MM.1S (cell line): ENCODE results near the gene HNRNPC.

Source experiments
- EZH2 ChIP-seq: fragments of 300-600 bp; sonication (generic); optimal IDR thresholded peaks from 2 replicates; pipeline ENCODE3; 2017; ENCODE audit warnings: low read depth, mild to moderate bottlenecking, antibody characterized with exemption, low read length, mixed read lengths
- EZH2phosphoT487 ChIP-seq: fragments of 300-600 bp; sonication (generic); IDR thresholded peaks from 2 replicates; pipeline ENCODE4 v1.6.1; 2018; ENCODE audit warnings: antibody characterized with exemption, low read length
- TF ChIP-seq, protein P1 (sequence below): fragments of 300-600 bp; sonication (generic); IDR thresholded peaks from 2 replicates; pipeline ENCODE4 v1.5.1; 2016; ENCODE audit warnings: antibody characterized with exemption, low read length, mixed read lengths

DNA sequence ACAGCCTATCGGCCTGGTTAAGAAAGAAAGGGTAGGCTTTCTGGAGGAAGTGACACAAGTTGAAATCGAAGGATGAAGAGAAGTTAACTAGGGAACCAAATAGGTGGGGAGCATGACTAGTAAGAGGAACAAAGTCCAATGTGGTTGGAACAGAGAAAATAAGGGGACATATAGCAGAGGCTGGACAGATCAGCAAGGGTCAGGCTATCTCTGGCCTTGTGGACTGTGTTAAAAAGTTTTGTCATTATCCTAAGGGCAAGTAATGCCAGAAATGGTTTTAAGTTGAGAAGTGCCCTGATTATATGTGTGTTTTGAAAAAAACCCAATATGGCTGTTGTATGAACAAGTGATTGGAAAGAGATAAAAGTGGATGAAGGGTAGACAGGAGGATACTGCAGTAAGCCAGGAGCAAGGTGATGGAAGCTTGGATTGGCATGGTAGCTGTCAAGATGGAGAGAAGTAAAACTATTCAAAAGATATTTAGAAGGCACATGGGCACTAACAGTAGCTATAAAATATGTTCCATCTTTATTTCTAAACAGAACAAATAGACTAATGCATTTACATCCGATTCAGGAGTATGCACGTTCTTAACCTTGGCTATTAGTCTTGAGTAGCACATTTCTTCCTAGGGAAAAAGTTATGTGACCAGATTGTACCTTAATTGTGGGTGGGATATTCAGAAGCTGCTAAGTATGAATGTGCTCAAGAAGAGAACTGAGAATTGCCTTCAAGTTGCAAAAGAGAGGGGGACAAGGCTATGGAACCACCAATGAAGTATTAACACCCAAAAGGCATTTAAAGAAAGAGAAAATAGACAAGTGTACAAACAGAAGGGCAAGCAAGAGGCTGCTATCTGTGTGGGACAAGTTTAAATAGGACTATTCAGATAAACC lies 66.5 kb downstream of the HNRNPC start:
- TF ChIP-seq, protein P1, sequence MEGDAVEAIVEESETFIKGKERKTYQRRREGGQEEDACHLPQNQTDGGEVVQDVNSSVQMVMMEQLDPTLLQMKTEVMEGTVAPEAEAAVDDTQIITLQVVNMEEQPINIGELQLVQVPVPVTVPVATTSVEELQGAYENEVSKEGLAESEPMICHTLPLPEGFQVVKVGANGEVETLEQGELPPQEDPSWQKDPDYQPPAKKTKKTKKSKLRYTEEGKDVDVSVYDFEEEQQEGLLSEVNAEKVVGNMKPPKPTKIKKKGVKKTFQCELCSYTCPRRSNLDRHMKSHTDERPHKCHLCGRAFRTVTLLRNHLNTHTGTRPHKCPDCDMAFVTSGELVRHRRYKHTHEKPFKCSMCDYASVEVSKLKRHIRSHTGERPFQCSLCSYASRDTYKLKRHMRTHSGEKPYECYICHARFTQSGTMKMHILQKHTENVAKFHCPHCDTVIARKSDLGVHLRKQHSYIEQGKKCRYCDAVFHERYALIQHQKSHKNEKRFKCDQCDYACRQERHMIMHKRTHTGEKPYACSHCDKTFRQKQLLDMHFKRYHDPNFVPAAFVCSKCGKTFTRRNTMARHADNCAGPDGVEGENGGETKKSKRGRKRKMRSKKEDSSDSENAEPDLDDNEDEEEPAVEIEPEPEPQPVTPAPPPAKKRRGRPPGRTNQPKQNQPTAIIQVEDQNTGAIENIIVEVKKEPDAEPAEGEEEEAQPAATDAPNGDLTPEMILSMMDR: no peak
- TF ChIP-seq EZH2 (no peak), EZH2phosphoT487 (no peak)
